NCI-H446 treated with DMSO at 0.1 percent for 48 hours (cell line): ENCODE data around the gene TMC1.
A peak's percentile ranks its signal among the peaks of the same experiment; 100 is the strongest.

Experiments
- DNase-seq: peaks from one replicate; lab custom pipeline; 2025; lab: John Stamatoyannopoulos, UW

TMC1 gene

DNA sequence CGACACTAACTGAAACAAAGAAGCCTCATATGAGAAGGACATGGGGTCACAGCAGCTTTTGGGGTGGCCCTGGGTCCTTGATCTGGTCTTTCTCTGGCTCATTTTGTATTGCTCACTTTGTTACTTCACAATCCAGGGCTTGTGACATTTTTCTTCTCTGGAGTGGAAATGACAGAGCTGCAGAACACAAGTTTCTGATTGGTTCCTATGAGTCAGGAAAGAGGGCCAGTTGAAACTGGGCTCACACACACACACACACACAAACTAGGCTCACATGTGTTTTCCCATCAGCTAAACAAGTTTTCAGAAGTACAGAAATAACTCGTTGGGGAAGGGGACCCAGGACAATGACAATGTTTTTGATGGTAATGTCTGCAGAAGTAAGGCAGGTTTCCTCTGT is 54.3 kb downstream of the TMC1 start:
- DNase-seq = no peak

DNA sequence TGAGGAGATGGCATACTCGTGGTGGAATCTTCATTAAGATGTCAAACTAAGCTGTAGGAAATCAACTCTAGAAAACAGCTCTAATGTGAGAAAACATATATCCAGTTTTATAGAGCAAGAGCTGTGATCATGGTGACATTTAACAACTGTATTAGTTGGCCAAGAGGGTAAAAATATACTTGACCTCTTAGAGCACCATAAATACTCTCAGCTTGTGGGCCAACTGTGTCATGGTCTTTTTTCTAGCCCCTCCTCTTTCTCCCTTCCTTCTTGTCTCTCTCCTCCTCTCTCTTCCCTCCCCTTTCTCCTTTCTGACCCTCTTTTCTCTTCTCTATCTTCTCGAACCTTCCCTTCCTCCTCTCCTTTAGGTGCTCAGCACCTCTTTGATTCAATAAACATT is 54.7 kb downstream of the TMC1 start:
- DNase-seq = no peak

DNA sequence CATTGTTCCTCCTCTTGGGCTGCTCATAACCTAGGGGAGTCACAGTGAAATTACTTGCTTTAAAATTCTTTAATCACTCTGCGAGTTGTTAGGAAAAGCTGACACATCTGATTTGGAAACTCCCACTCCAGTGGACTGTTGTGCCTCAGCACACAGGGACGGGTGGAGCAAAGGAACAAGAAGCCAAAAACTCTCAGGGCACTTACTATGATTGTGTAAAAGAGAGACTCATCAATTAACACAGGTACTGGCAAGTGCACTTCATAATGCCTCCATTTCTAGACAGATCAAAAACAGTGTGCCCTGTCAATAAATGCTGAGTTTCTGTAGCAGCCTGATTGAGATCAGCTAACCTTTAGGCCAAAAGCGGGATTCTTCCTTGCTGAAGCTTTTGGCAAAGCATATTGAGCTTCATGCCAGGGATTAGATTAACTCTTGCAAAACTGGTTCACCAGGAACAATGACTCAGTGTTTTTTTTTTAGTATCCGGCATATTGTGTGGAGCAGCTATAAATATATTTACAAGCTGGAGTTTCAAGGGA is 55.9 kb downstream of the TMC1 start:
- DNase-seq = peak; percentile 80

DNA sequence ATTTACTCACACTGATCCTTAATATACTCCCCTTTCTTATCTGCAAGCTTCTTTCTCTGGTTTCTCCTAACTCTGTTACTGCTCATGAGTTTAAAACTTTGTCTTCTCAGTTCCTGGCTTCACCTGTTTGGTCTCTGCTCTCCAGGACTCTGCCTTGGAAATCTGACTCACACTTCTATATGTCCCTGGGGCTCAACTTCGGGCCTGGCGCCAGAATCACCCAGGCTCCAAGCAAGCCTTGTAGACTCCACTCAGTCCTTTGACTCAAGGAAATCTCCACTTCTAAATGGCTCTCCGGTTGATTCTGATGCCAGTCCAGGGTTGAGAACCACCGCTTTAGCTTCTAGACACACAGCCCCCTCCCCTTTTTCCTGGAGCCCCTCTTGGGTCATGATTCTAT is 57.8 kb downstream of the TMC1 start:
- no peak for DNase-seq

DNA sequence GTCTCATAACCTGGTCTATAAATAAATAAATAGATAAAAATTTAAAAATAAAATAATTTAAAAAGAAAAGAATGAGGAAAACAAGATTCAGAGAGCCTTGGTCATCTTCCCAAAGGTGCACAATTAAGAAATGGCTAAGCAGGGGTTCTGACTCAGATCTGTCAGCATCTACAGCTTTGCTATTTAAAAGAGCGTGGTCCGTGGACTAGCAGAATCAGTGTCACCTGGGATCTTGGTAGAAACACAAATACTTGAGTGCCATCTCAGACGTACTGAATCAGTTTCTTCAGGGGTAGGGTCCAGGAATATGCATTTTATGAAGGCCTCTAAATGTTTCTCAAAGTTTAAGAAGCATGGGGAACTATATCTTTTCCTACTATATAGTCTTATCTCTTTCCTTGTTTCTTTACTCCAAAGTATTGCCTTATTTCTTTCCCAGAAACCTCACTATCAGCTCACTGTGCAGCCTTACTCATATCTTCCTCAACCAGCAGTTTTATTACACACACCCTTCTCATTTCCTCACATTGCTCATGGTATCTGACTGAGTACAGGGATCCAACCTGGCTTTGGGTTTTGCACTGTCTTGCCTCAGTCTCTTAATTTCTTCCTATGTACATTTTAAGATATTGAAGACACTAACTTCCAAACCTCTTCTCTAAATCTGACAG is 58.6 kb downstream of the TMC1 start:
- DNase-seq = no peak

DNA sequence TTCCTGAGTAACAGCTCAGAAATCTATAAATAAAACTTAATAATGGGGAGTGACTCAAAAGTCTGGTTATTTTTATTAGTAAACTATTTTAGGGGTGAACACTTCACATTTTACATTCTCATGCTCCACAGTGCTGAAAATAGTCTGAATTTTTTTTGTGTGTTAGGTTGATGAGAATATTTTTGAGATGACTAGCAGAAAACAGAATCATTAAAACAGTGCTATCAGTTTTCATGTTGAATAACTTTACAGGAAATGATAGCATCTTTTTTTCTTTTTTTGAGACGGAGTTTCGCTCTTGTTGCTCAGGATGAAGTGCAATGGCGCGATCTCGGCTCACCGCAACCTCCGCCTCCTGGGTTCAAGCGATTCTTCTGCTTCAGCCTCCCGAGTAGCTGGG is 60.3 kb downstream of the TMC1 start:
- DNase-seq = no peak

DNA sequence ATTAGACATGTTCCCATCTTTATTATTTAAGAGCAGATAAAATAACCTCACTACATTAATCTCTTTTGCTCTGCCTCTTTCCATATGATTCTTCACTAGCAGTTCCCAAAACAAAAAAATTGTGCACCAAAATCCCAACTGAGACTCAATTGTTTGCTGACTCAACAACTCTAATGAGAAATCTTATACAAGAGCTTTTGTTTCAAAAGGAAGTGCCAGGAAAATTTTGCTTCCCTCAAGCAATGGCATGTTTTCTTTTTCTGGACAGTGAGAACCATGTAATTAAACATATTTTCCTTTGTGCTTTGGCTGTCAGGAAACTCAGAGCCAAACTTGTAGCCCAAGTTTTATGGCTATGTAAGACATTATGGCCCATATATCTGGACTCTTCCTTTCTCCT is 62.0 kb downstream of the TMC1 start:
- DNase-seq = no peak

DNA sequence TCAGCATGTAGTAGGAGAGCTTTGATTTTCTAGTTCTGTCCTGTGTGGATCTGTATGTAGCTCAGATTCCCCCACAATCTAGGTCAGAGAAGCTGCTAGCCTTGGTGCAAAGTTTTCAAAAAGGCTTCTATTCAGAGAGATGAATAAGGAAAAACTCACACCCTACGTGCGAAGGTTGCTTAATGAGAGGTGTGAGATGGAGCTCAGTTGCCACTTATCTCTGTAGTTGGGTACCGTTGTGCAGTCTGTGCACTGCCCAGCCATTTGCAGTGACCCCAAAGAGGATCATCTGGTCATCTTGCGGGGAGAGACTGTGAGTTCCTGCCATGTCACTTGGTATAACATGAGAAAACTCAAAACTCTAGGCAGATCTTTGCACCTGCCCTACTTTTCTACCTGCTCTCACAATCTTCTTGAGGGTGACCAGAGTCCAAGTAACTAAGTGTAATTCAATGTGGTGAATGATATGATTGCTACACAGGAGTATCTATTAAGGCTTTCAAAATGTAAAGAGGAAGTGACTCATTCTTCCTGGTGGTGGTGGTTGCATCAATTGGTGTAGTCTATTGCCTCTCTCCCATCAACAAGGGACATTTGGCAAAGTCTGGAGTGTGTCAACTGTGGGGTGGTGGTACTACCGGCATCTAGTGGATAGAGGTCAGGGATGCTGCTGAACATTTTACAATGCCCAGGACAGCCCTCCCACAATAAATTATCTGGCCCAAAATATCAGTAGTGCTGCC is 65.2 kb downstream of the TMC1 start:
- DNase-seq = no peak

DNA sequence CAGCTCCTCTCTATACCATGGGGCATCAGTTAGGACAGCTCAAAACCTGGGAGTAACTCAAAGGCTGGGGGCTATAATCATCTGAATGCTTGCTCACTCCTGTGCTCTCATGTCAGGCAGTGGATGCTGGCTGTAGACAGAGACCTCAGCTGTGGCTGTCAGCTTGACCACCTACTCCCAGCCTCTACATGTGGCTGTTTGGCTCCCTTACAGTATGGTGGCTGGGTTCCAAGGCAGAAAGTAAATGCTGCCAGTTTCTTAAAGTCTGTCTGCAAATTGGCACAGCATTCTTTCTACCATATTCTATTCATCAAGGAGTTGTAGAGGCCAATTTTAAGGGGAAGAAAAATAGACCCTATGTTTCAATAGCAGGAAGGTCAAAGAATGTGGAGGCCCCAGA is 66.9 kb downstream of the TMC1 start:
- peak; percentile 37 for DNase-seq

DNA sequence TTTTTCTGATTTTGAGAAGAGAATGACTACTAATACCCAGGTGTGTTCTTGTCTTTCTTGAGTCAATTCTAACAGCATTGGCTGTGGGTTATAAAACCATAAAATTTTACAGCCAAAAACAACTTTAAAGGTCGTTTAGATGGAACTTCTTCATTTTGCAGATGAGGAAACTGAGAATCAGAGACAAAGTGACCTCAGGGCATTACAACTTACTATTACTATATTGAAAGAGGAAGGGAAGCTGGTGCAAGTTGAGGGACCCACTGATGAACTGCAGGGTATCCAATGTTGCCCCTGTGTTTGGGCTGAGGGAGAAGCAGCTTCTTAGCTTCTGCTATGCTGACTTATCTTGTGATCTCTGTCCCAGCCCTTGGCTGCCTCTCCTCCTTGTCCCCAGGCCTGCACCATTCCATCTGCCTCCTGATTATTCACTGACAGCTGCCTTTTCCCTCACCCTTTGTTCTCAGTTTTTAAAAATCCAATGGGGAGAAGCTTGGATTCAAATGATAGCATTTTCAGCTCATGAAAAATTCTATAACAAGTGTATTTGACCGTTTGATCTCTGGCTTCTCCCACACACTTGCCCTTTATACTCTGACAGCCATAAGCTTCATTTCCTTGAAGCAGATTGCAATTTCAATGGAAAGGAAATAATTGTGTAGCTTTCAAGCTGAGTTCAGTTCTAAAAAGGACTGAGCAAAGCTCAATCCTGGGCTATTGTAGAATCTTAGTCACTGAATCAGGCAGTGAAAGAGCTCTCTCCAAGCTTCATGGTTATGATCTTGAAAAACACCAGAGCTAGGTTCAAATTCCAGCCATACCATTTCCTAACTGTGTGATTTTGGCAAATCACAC is 68.5 kb downstream of the TMC1 start:
- DNase-seq = no peak

DNA sequence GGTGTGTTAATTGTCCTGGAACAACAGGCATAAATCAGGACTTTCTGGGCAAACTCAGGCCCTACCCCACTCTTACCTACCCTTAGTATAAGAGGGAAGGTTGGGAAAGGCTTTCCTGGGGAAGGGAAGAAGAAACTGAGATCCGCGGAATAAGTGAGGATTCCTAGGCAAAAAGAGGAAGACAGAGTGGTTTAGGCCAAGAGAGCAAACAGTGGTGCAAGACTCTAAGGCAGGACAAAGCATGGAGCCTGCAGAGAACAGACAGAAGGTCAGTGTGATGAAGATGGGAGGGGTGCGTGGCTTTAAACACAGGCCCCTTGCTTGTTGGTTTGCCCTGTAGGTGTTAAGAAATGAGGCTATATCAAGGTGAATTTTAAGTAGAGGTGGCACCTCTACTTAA is 69.4 kb downstream of the TMC1 start:
- no peak for DNase-seq

DNA sequence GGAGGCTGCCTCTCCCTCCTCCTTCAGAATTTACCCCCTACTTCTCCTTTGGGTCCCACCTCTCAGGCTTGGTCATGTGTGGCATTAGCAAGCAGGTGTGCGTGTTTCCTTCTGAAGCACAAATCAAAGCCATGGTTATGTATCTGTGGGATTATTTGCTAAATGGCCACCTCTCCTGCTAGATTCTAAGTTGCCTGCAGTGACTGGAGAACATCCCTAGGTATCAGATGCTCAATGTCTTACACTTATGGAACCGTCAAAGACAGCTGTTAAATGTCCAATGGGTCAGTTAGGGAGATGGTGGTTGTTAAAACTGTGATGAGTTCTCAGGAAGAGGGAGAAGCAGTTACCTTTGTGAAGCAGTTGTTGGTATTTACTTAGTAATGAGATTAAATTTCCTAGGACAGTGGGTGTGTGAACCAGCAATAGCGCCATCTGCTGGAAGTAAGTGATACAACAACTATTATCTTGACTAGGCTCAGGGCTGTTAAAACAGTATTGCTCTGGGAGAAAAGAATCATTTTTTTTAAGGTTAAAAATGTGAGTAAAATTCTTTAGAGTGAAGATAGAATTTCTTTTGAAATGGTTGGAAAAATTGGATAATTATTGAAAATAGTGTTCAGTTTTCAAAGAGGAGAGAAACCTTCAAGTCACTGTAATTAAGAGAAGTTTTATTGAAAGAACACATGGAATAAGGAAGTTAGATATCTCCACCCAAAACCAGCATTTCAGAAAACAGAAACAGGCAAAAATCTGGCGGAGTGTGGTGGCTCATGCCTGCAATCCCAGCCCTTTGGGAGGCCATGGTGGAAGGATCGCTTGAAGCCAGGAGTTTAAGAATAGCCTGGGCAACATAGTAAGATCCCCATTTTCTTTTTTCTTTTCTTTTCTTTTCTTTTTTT is 71.3 kb downstream of the TMC1 start:
- peak; percentile 24 for DNase-seq

DNA sequence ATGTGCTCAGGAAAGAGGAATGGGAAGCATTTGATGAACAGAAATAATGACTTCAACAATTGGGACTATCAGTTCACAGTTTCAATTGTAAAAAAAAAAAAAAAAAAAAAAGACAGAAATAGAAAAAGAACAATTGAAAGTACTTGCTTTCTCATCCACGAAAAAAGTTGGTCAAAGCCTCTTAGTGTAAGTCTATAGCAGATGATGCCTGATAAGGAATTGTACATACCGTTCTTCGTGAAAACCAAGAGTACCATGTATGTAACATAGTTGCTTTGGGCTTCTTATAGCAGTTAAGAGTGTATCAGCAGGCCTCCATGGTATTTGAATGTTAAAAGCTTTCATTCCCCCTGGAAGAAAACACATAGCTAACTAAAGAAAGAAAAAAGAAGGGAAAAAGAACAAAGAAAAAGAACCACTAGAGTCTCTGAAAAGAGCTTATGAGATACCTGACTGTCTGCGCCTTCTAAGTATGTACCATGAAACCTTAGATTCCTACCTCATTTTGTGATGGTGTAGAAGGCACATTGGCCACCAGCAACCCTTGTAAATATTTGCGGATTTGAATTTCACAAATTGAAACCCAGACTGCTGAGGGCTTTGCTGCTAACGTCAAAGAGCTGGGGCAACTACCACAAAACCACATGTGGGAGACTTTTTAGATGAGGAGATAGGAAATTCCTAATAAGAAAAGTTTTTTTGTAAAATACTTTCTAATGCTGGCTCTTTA is 75.2 kb downstream of the TMC1 start:
- DNase-seq = no peak

DNA sequence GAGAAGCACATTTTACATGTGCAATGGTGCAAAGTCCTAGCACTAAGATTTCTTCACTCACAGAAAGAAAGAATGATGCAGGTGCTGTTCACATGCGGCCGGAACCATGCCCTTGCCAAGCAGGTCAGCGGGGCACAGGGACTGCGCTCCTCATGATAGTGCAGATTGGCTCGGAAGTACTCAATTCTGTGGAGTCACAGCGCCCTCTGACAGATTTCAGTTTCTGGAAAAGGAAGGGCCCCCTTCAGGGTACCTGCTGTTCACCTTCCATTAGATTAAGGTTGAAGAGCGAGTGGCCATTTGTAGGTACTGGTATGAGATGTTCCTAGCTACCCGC is 75.7 kb downstream of the TMC1 start:
- no peak for DNase-seq

DNA sequence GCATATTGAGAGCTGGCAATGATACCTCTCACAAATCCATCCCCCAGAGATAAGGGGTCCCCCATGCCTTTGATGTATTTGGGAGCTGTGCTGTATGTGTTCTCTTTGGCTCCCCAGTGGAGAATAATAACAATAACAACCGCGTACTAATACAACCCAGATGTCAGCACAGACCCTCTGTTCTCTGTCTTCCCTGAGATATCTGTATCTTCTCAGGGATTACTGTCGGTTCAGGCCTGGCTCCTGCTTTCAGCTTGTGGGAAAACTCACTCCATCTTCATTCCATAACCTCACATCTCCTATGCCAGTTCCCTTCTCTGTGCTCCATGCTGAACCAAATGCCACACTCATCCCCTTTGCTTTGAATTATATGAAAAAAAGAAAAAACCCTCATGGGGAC is 76.2 kb downstream of the TMC1 start:
- DNase-seq = no peak

DNA sequence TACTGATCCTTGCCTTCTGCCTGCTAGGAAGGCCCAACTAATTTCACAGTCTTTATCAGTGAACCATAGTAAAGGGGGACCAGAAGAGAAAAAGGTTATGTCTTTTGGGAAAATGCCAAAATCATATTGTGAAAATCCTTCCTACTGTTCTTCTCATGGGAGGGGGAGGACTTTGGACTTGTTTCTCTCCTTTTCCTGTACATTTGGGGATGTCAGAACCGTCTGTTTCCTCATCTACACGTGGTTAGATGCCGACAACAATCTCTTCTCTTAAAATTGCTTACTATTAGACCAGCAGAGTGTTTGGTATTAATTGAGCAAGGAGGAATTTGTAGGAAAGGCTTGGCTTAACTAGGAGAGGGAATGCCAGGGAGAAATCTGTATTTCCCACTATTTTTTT is 77.2 kb downstream of the TMC1 start:
- no peak for DNase-seq

DNA sequence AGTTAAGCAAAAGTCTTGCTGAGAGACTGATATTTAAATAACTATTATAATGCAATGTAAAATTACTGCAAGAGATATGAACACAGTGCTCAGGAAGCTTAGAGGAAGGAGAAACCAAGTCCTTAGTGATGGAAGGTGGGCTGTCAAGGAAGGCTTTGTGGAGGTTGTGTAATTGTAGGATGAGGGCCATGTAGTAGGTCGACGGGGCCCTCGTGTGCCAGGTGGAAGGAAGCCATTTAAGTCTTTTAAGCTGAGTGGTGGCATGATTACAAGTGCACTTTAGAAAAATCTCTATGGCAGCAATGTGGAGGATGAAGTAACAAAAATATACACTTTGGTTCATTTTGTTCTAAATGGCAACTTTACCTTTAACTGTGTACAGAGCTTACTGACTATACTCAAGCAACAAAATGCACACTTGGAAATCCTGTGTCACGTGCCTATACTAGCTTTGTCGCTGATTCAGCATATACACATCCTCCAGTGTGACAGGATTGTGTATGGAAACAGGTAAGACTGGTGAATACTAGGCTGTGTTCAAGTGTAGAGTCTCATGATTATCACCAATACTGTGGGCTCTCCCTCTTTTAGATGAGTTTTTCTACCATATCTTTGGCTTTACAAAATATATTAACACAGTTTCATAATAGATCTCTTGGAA is 78.6 kb downstream of the TMC1 start:
- no peak for DNase-seq

DNA sequence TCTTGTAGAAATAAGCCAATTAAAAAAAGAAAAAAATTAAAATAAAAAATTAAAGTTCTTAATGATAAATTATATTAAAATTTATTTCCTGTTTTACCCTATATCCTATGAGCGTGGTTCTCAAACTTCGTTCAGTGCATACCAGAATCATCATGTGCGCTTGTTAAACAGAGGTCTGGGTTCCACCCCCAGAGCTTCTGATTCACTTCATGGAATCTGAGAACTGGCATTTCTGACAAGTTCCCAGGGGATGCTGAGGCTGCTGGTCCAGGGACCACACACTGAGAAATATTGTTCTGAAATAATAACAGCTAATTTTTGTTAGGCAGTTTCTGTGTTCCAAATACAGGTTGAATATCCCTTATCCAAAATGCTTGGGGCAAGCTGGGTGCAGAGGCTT is 79.3 kb downstream of the TMC1 start:
- DNase-seq = no peak

DNA sequence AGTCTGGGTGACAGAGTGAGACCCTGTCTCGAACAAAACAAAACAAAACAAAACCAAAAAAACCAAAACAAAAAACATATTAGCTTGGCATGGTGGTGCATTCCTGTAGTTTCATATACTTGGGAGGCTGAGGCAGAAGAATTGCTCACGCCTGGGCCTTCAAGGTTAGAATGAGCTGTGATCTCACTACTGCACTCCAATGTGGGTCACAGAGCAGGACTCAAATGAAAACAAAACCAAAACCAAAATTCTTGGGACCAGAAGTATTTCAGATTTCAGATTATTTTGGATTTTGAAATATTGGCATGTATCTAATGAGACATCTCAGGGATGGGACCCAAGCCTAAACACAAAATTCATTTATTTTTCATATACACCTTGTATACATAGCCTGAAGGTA is 80.2 kb downstream of the TMC1 start:
- no peak for DNase-seq

DNA sequence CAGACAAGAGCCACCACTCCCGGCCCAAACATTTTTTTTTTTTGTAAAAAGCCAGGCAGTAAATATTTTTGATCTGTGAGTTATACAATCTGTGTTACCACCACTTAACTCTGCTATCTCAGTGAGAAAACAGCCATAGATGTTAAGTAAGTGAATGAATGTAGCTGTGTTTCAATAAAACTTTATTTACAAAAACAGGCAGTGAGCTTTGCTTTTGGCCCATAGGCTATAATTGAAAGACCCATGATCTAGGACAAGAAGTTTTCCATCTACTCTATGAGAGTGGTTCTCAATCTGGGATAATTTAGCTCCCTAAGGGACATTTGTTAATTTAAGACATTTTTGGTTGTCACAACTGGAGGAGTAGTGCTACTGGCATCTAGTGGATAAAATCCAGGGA is 91.0 kb downstream of the TMC1 start:
- no peak for DNase-seq

DNA sequence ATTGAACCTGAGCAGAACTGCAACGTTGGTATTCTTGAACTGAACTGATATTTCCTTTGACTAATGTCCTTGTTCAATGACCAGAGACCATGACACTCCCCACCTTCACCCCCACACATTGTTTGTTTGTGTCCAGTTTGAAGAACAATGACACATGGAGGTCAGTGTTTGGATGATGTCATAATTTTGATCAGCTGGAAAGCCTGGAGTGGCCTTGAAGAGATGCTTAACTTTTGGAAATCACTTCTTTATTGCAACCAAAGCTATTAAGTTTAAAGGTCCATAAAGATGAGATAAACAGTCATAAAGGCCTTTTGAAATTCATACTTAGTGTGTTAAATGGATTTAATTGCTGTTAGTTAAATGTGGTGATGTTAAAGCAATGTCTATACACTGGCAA is 92.7 kb downstream of the TMC1 start:
- no peak for DNase-seq
